SU-DHL-6 (cell line): Measurements from ENCODE around the gene MFSD11.

ENCODE experiments used
- EZH2phosphoT487 ChIP-seq: fragments of 200-600 bp; sonication (generic), shearing (Covaris generic); conservative IDR thresholded peaks from 2 replicates; pipeline ENCODE4 v1.6.1; 2018; ENCODE audit warnings: mild to moderate bottlenecking, antibody characterized with exemption, low read length, moderate library complexity, mixed read lengths
- TF ChIP-seq, protein P1 (sequence below): fragments of 200-600 bp; sonication (generic); IDR thresholded peaks from one replicate; pipeline ENCODE4 v1.5.1; 2017; ENCODE audit warnings: antibody characterized with exemption, mild to moderate bottlenecking, low read length, moderate library complexity; ENCODE audit not compliant: insufficient read depth, poor library complexity, severe bottlenecking

DNA sequence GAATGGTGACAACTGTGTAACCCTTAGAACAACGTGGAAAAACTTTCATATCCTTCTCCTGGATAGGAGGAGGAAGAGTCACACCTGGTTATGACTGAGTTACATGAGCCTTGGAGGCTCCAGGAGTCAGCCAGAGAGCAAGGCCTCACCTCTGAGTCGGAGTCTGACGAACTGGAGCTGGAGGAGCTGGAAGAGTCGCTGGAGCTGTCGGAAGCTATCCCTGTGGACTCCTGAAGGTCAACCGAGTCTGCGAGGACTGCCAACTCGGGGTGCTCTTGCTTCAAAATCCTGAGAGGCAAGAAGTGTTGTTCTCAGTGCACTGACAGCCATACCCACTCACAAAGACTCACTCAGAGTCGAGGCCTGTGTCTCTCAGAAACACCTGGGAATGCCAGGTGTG is 17.7 kb upstream of the MFSD11 start:
- TF ChIP-seq, protein P1, sequence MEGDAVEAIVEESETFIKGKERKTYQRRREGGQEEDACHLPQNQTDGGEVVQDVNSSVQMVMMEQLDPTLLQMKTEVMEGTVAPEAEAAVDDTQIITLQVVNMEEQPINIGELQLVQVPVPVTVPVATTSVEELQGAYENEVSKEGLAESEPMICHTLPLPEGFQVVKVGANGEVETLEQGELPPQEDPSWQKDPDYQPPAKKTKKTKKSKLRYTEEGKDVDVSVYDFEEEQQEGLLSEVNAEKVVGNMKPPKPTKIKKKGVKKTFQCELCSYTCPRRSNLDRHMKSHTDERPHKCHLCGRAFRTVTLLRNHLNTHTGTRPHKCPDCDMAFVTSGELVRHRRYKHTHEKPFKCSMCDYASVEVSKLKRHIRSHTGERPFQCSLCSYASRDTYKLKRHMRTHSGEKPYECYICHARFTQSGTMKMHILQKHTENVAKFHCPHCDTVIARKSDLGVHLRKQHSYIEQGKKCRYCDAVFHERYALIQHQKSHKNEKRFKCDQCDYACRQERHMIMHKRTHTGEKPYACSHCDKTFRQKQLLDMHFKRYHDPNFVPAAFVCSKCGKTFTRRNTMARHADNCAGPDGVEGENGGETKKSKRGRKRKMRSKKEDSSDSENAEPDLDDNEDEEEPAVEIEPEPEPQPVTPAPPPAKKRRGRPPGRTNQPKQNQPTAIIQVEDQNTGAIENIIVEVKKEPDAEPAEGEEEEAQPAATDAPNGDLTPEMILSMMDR: no peak
- no peak for TF ChIP-seq EZH2phosphoT487
